ENCODE data around the gene SEL1L3. TPM values are rescaled to one million over a fixed set of nuclear protein-coding genes. Genes with fewer than 3 reads are reported as not detected.

Gene SEL1L3
- total RNA-seq, 1 donor = 83.5 TPM

GRCh38 chr4:25901030-25901430, 38.2 kb upstream of the SEL1L3 start:
- H3K4me3 ChIP-seq (ENCODE audit: low read depth, low read length) = no peak overlapping the region
- TF ChIP-seq, protein P1, sequence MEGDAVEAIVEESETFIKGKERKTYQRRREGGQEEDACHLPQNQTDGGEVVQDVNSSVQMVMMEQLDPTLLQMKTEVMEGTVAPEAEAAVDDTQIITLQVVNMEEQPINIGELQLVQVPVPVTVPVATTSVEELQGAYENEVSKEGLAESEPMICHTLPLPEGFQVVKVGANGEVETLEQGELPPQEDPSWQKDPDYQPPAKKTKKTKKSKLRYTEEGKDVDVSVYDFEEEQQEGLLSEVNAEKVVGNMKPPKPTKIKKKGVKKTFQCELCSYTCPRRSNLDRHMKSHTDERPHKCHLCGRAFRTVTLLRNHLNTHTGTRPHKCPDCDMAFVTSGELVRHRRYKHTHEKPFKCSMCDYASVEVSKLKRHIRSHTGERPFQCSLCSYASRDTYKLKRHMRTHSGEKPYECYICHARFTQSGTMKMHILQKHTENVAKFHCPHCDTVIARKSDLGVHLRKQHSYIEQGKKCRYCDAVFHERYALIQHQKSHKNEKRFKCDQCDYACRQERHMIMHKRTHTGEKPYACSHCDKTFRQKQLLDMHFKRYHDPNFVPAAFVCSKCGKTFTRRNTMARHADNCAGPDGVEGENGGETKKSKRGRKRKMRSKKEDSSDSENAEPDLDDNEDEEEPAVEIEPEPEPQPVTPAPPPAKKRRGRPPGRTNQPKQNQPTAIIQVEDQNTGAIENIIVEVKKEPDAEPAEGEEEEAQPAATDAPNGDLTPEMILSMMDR (IDR thresholded peaks at IDR 0.05; ENCODE audit: insufficient read depth, low read length) = no peak
- DNase-seq (ENCODE audit: low read depth) = no peak

DNA sequence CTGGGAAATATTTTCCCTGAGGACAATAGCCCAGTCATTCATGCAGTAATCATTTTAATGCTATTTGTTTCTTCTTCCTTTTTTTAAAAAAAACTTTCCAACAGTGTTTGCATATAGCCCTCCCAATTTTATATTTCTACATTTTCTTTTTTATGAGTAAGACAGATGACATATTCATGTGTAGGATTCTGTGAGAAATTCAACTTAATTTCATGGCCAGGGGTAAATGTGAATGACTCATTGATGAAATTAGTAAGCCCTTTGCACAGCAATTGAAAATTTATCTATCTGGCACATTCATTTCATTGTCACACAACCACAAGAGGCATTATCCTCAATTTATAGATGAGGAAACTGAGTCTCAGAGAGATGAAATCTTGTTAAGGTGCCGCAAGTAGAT, 37.5 kb upstream of the SEL1L3 start:
- DNase-seq (ENCODE audit: low read depth) = peak; percentile 25
- H3K4me3 ChIP-seq (ENCODE audit: low read depth, low read length) = no peak overlapping the region
- TF ChIP-seq, protein P1 (IDR thresholded peaks at IDR 0.05; ENCODE audit: insufficient read depth, low read length) = no peak

DNA sequence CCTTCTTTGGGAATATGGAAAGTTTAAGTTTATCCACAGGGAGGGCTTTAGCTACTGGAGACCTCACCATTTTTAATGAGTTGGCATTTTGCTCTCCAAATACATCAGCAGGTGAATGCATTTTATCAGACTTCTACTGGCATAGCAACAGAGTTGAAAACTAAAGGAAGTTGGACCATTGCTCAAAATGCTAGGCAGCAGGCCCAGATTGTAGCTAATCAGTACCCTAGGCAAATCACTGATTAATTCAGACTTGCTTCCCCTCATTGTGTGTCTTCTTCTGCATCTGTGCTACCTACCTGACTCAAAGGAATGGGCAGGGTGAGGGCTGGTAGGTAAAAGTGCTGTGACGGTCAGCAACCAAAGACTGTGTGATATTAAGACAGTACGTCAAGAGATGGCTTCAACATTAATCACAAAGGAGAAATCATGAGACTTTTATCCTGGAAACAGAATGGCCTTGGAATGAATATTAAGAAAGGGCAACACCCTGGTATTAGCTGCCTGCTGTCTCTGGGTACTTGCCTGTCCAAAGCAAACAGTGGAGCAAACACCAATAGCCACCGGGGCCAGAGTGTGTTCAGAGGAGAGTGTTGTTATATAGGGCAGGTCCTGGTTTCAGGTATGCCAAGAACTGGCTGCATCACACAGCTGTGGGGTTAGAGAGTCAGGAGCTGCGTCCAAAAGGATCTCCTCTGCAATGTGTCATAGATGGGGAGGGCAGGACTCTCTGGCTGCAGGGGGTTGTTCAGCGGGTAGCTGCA, 34.2 kb upstream of the SEL1L3 start:
- DNase-seq (ENCODE audit: low read depth) = no peak
- TF ChIP-seq, protein P1 (IDR thresholded peaks at IDR 0.05; ENCODE audit: insufficient read depth, low read length) = no peak
- no peak overlapping the region for H3K4me3 ChIP-seq (ENCODE audit: low read depth, low read length)

- DNase-seq (ENCODE audit: low read depth) = no peak
- H3K4me3 ChIP-seq (ENCODE audit: low read depth, low read length) = no peak overlapping the region
- TF ChIP-seq, protein P1 (IDR thresholded peaks at IDR 0.05; ENCODE audit: insufficient read depth, low read length) = no peak
Measured at GRCh38 chr4:25892796-25893195, 30.0 kb upstream of the SEL1L3 start.

GRCh38 chr4:25890571-25891485, 28.0 kb upstream of the SEL1L3 start:
- DNase-seq (ENCODE audit: low read depth) = no peak
- TF ChIP-seq, protein P1 (IDR thresholded peaks at IDR 0.05; ENCODE audit: insufficient read depth, low read length) = no peak
- no peak overlapping the region for H3K4me3 ChIP-seq (ENCODE audit: low read depth, low read length)

DNA sequence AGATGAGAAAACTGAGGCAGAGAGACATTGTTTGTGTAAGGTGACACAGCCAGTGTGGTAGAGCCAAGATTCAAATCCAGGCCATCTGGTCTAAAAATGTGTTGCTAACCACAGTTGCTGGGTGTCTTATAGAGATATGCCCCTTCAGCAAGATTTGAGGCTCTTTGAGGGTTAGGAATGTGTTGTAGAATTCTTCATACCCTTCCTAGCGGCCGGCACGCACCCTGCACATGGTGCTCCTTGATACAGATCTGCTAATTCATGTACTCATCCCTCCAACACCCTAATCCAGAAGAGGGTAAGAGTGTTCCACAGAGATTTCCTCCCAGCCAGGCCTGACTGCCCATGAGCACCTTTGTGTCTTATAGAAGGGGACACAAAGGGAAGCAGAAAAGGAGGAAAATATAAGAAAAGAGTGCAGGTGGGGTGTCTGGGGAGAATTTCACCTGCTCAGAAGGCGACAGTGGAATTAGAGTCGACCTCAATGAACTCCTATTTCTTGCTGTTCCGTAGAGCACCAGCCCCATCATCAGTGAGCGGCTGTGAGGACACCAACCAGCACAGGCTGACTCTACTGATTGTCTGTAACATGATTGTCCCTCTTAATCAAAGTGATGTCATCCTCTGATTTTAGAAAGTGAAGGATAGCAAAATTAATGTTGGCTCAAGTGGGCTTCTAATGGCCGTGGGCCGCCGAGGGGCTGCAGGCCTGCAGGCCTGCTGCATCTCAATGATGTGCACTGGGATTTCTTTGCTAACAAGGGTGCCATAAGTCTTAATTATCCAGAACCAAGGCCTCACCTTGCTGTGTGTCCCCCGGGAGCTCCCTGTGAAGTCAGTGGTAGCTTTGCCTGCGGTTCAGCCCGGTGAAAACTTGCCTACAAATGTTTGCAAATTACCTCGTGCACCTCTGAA, 27.1 kb upstream of the SEL1L3 start:
- no peak for DNase-seq (ENCODE audit: low read depth)
- no peak overlapping the region for H3K4me3 ChIP-seq (ENCODE audit: low read depth, low read length)
- TF ChIP-seq, protein P1 (IDR thresholded peaks at IDR 0.05; ENCODE audit: insufficient read depth, low read length) = no peak
